ENCODE results near the gene SSBP2.
"Not testable (repeated sequence)": the region's sequence is repeated elsewhere in the genome, so short reads cannot be mapped to it uniquely, and the experiment has no call there.

The SSBP2 gene

DNA sequence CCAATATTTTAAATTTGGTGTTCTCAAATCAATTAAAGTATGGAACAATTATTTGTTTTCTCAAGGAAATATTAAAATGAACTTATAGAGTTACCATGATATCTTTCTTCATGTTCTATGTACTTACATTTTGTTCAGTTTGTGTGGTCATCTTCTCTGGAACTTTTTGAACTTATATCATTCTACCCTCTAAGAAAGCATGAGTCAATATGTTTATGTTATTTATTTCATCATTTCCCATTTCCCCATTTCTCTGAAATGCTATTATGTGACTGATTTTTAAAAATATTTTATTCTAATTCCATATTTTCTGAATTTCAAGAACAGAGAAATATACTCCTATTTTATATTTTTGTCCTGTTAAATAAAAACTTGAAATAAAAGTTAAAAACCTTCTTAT is 233.4 kb downstream of the SSBP2 start:
- DNase-seq, result no peak

GRCh38 chr5:81516091-81516490 is 234.8 kb downstream of the SSBP2 start:
- DNase-seq, result no peak

DNA sequence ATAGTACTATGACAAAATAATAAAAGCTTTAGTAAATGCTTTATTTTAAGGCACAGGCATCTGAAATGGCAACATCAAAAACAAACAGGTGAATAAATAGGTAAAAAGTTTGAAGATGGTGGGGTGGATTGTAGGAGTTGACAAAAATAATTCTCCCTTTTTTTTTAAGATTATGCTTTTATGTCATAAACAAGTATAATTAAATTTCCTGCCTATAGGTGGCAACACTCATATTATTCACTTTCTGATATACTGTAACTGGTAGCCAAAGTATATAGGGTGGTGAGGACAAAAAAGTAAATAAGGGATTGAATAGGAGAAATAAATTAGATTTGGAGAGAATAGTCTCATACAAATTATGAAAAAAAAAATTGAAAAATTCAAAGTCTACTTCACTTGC is 236.9 kb downstream of the SSBP2 start:
- DNase-seq, result no peak

DNA sequence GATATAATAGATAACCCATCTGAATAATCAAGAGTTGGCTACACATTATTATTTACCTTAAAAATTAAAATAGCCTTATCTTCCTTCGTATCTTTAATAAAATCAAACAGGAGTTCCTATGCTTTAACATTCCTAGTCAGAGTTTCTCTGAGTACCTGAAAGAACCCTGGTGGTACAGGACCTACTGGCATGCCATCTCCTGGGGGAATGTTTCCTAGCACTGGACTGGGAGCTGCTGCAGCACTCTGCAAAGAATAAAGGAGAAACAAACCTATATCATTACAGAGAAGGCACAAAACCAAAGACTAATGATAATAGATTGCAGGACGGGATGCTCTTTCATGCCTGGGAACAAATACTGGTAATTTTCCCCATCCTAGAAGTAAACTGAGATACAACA is 237.4 kb downstream of the SSBP2 start:
- no peak for DNase-seq

GRCh38 chr5:81506900-81507588 is 243.9 kb downstream of the SSBP2 start:
- DNase-seq, result no peak

DNA sequence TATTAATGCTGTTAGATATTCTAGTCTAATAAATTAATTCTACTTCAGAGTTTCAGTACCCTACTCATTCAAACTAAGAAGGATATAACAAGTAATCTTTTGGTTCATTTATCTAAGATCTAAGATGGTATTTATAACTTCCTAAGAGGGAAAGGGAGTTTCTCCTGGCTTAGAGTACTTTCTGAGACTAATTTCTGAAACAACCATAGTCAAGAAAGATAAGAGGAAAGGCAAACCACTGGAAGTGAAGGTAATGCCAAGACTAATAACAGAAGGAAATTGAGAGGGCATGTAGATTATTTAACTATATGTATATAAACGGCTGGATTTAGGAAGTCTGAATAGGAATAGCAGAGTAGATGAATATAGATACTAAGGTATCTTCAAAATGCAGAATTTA is 244.5 kb downstream of the SSBP2 start:
- DNase-seq, result no peak

DNA sequence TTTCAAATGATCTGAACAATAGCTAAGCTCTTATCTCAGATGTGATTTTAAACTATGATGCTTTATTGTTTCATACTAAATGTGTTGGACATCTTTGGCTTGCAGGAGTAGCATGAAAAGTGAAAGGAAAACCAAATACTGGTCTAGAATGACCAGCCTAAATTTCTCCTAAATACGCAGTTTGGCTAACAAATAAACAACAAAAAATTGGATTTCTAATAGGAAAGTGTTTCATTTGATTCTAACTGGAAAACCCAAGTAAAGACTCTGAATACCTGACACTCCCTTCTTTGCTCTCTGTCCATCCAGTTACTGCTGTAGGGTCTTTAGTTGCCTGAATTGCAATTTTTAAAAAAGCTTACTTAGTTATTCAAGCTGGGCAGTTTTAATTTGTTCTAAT is 245.2 kb downstream of the SSBP2 start:
- DNase-seq, result no peak

DNA sequence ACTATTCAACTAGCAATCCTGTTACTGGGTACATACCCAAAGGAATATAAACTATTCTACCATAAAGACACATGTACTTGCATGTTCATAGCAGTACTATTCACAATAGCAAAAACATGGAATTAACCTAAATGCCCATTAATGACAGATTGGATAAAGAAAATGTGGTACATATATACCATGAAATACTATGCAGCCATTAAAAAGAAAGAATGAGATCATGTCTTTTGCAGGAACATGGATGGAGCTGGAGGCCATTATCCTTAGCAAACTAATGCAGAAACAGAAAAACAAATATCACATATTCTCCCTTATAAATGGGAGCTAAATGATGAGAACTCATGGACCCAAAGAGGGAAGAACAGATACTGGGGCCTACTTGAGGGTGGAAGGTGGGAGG is 247.3 kb downstream of the SSBP2 start:
- not testable (repeated sequence) for DNase-seq

DNA sequence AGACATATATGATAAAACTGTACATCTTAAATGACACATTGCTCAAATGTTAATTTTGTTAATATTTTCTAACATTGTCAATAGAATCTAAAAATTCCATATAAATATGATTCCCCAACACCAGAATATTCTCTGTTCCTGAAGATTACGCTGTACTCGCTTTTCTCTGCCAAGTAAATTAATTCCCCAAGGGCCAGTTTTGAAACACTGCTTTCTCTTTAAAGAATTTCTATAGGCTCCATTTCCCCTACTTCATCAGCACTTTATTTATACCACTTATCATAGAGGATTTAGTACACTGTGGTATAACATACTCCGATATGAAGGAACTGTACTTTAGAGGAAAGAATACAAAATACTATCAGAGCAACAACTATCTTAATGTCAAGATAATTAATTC is 255.6 kb downstream of the SSBP2 start:
- DNase-seq, result no peak

DNA sequence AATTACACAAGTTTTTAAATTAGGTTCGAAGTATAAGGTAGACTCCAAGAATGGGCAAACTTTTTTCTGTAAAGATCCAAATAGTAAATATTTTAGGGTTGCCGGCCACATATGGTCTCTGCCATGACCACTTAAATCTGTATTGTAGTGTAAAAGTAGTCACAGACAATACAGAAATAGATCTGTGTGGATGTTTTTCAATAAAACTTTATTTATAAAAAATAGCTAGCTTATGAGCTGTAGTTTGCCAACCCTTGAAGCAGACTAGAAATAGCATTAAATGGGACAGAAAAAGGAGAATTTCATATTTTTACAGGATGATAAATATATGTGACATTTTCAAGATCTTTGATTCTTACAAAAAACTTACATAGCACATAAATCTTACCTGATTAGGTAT is 262.0 kb downstream of the SSBP2 start:
- no peak for DNase-seq

DNA sequence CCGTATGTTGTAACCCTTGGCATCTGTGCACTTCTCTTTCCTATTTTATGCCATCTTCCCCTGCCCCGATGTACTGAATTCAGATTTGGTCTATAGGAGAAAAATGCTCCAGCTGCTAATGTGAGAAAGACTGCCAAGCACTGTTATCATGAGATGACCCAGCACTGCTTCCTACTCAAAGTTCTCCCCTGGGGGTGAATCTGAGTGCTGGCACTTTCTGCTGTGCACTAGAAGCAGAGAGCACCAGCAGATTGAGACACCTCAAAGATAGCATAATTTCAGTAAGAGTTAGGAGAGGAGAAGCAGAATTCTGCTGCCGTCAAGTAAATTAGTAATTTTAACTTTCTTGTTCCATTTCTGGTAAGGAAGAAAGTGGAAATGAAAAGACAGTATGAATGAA is 264.2 kb downstream of the SSBP2 start:
- DNase-seq, result no peak

GRCh38 chr5:81482595-81482994 is 268.3 kb downstream of the SSBP2 start:
- no peak for DNase-seq

- not testable (repeated sequence) for DNase-seq
These were observed 277.5 kb downstream of the SSBP2 start for GRCh38 chr5:81473395-81473794.

- no peak for DNase-seq
These were observed 281.2 kb downstream of the SSBP2 start for GRCh38 chr5:81469676-81470075.

DNA sequence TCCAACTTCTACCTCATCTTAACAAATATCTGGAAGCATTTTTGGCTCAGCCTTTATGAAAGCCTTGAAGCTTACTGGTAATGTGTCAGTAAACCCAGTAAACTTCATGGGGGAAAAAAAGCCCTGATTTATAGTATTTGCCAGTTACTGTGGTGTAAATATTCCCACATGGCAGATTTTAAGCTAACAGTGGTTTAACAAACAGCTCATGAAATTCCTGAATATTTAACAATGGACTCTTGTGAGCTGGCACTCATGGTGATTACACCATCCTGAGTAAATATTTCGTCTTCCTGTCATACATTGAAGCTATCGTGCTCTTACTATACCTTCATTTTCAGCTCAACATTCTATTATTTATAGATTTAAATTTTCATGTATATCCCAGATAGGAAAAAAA is 300.0 kb downstream of the SSBP2 start:
- DNase-seq, result no peak

DNA sequence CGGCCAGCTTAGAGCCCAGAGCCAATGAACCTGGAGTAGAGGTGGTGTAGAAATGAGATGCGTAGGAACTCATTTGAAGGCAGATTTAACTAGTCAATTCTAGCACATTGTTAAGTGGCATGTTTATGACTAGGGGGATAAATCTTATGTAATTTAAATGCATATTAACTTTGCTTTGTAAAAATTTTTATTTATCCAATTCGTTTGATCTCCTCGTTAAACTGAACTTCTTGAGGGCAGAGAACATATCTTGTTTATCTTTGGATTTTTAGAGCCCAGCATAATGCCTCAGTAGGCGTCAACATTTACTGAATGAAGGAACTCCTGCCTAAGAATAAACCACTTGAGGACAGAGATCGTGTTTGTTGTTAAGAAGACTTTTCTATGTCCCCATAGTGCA is 315.9 kb downstream of the SSBP2 start:
- DNase-seq, result no peak

DNA sequence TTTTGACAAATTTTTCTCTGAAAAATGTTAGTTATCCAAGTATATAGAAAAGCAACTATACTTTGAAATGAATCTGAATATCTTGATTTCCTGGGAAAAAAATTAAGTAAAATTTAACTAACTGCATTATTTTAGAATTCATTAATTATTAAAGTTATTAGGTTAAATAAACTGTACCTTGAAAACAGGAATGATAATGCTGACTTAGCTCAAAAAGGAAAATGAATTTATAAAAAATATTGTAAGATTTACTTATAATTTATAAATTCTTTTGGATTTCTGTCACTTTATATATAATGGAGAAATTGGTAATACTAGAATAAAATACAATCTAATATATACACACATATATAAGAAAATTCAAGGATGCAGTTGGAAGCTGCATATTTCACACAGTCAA is 320.9 kb downstream of the SSBP2 start:
- no peak for DNase-seq

- DNase-seq, result no peak
These were observed 321.5 kb downstream of the SSBP2 start for GRCh38 chr5:81429363-81429762.

GRCh38 chr5:81428861-81429260 is 322.0 kb downstream of the SSBP2 start:
- DNase-seq, result no peak

GRCh38 chr5:81428446-81428845 is 322.5 kb downstream of the SSBP2 start:
- DNase-seq, result no peak

DNA sequence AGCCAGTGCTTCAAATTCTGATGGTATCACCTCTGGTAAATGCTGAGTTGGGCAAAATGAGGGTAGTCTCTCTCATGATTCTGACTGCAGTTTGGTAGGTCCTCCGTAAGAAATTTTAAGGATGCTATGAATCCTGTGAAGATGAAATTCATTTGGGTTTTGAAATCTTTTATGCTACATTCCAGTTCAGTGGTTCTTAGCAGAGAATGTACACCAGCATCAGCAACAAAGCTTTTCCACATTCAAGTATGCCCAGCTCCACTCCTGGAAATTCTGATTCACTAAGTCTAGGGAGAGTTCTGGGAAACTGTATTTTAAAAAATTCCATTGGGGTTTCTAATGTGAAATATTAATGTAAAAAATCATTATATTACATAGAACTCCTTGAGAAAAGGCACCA is 323.3 kb downstream of the SSBP2 start:
- DNase-seq, result no peak

- no peak for DNase-seq
These were observed 324.4 kb downstream of the SSBP2 start for GRCh38 chr5:81426359-81427030.

- DNase-seq, result no peak
These were observed 325.3 kb downstream of the SSBP2 start for GRCh38 chr5:81425569-81425968.

DNA sequence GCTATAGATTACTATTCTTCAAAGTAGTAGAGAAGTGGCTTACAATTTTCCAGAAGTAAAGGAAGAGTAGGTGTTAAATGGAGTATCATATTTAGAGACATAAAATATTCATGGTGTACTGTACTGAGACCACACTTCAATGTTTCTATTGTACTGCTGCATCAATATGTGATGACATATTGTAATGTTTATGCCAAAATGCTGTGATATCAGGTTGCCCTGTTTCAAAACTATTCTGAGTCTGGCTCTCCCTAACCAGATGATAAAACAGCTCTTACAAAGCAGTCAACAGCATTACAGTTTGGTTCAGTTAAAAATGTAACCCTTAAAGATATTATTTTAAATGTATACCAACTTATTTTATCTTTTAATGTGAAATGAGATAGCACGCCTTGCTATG is 326.2 kb downstream of the SSBP2 start:
- DNase-seq, result no peak

DNA sequence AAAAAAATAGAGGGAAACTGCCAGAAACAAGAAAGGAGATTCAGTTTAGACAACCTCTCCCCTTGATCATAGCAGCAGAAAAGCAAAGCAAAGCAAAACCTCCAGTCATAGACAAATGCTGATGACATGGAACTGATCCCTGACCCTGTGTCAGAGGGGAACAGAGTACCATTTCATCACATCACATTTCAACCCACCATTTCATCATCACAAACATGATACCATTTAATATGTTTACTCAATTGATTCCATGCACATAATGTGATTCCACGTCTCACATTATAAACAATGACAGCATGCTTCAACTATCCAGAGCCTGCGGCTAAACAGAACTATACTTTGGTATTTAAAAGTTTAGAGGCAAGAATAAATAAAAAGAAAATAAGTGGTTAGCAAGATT is 328.2 kb downstream of the SSBP2 start:
- no peak for DNase-seq

Data from activated effector memory CD4-positive, alpha-beta T cell treated with anti-CD3 and anti-CD28 coated beads, Interleukin-2, amount 50 U/mL, for 16 hours (primary cell).